Measurements from ENCODE around the gene SPATA25.
A peak's percentile ranks its signal among the peaks of the same experiment; 100 is the strongest.

- TF ChIP-seq EP300 (IDR thresholded peaks at IDR 0.05; ENCODE audit: borderline replicate concordance) = no peak
- no peak for TF ChIP-seq ZBTB7A (IDR thresholded peaks at IDR 0.05; ENCODE audit: low read depth)
- TF ChIP-seq YY1 (IDR thresholded peaks at IDR 0.05; ENCODE audit: low read depth) = peak; percentile 93
- no peak for TF ChIP-seq MAX (IDR thresholded peaks at IDR 0.05)
- TF ChIP-seq EGR1 (IDR thresholded peaks at IDR 0.05) = peak; percentile 11; the same call in 1 of the 2 replicates
- no peak for TF ChIP-seq TCF12 (IDR thresholded peaks at IDR 0.05; ENCODE audit: low read depth)
- TF ChIP-seq RAD21 (IDR thresholded peaks at IDR 0.05; ENCODE audit: low read depth) = no peak
- peak; percentile 16; the same call in 1 of the 2 replicates for TF ChIP-seq CREB1 (IDR thresholded peaks at IDR 0.05; ENCODE audit: low read depth)
- TF ChIP-seq TAF1 (IDR thresholded peaks at IDR 0.05; ENCODE audit: low read depth) = peak; percentile 94
- TF ChIP-seq NFIC (IDR thresholded peaks at IDR 0.05) = no peak
- no peak for TF ChIP-seq USF1 (IDR thresholded peaks at IDR 0.05)
Observed at GRCh38 chr20:45880988-45881788, 6.2 kb downstream of the SPATA25 start, which contains the start of gene ZSWIM1.

Measured in Ishikawa (cell line).